Astrocyte (in vitro differentiated cells and primary cell): ENCODE measurements around the gene EHBP1. TPM values are rescaled to one million over a fixed set of nuclear protein-coding genes. Genes with fewer than 3 reads are reported as not detected.
A peak's percentile ranks its signal among the peaks of the same experiment; 100 is the strongest.

ENCODE experiments used
- DNase-seq: peaks from one replicate; pipeline ENCODE4 v3.0.0-alpha.2; 2010; ENCODE audit warnings: low read depth
- FAIRE-seq: peaks from 2 replicates; lab custom pipeline; 2011; peaks lifted over from hg19 to GRCh38; lab: Jason Lieb, UNC
- H2AFZ ChIP-seq: 2 replicates; pipeline ENCODE4 v1.6.0; 2012; ENCODE audit warnings: low read depth, low read length, inconsistent platforms
- H3K27ac ChIP-seq: 2 replicates; pipeline ENCODE4 v1.5.1; 2011; ENCODE audit warnings: low read depth, low read length, inconsistent platforms
- H3K27me3 ChIP-seq: 2 replicates; pipeline ENCODE4 v1.6.0; 2011; ENCODE audit warnings: low read length, inconsistent platforms; ENCODE audit not compliant: insufficient read depth
- H3K36me3 ChIP-seq: 2 replicates; pipeline ENCODE4 v1.5.1; 2011; ENCODE audit warnings: low read length, inconsistent platforms; ENCODE audit not compliant: insufficient read depth
- H3K4me1 ChIP-seq: 2 replicates; pipeline ENCODE4 v1.5.1; 2011; ENCODE audit warnings: low read length, inconsistent platforms; ENCODE audit not compliant: insufficient read depth
- H3K4me2 ChIP-seq: 2 replicates; pipeline ENCODE4 v1.6.0; 2012; ENCODE audit warnings: low read length, inconsistent platforms
- H3K4me3 ChIP-seq: 2 replicates; pipeline ENCODE4 v1.5.1; 2011; ENCODE audit warnings: low read depth, mild to moderate bottlenecking, low read length, inconsistent platforms; ENCODE audit not compliant: insufficient read depth
- H3K79me2 ChIP-seq: 2 replicates; pipeline ENCODE4 v1.6.0; 2012; ENCODE audit warnings: mild to moderate bottlenecking, low read length, inconsistent platforms; ENCODE audit not compliant: insufficient read depth
- H3K9ac ChIP-seq: 2 replicates; pipeline ENCODE4 v1.6.0; 2012; ENCODE audit warnings: mild to moderate bottlenecking, low read length, inconsistent platforms
- H3K9me3 ChIP-seq: 2 replicates; pipeline ENCODE4 v1.5.1; 2012; ENCODE audit warnings: low read depth, mild to moderate bottlenecking, low read length, inconsistent platforms; ENCODE audit not compliant: insufficient read depth
- H4K20me1 ChIP-seq: 2 replicates; pipeline ENCODE4 v1.6.0; 2012; ENCODE audit warnings: low read length, inconsistent platforms; ENCODE audit not compliant: insufficient read depth
- H3K27ac Mint-ChIP-seq: one replicate; pipeline ENCODE4 v1.8.0; 2021; ENCODE audit warnings: mild to moderate bottlenecking, mixed read lengths; ENCODE audit not compliant: unreplicated experiment
- H3K27me3 Mint-ChIP-seq: one replicate; pipeline ENCODE4 v1.8.0; 2021; ENCODE audit warnings: low read depth, mixed read lengths; ENCODE audit not compliant: unreplicated experiment
- H3K36me3 Mint-ChIP-seq: one replicate; pipeline ENCODE4 v1.8.0; 2021; ENCODE audit warnings: low read depth, mixed read lengths; ENCODE audit not compliant: unreplicated experiment
- H3K4me1 Mint-ChIP-seq: one replicate; pipeline ENCODE4 v1.8.0; 2021; ENCODE audit warnings: low read depth, mixed read lengths; ENCODE audit not compliant: unreplicated experiment
- H3K4me3 Mint-ChIP-seq: one replicate; pipeline ENCODE4 v1.8.0; 2021; ENCODE audit warnings: mild to moderate bottlenecking, moderate library complexity, mixed read lengths; ENCODE audit not compliant: unreplicated experiment
- H3K9me3 Mint-ChIP-seq: one replicate; pipeline ENCODE4 v1.8.0; 2021; ENCODE audit warnings: mild to moderate bottlenecking, mixed read lengths; ENCODE audit not compliant: unreplicated experiment
- EZH2 ChIP-seq: IDR thresholded peaks from 2 replicates; pipeline ENCODE4 v1.6.1; 2012; ENCODE audit warnings: mild to moderate bottlenecking, low read length, inconsistent platforms; ENCODE audit not compliant: insufficient read depth
- total RNA-seq: library from RNA; stranded (reverse); gene quantifications from 2 replicates; pipeline ENCODE4 v1.2.1, GENCODE V29; 2021
- TF ChIP-seq, protein P1 (sequence below): IDR thresholded peaks from 2 replicates; pipeline ENCODE4 v1.5.1; 2011; ENCODE audit warnings: low read depth, mild to moderate bottlenecking, inconsistent platforms, low read length, moderate library complexity; ENCODE audit not compliant: insufficient read depth

Gene EHBP1
- total RNA-seq, 1 donor from 2014 or later, result 44.1 TPM

DNA sequence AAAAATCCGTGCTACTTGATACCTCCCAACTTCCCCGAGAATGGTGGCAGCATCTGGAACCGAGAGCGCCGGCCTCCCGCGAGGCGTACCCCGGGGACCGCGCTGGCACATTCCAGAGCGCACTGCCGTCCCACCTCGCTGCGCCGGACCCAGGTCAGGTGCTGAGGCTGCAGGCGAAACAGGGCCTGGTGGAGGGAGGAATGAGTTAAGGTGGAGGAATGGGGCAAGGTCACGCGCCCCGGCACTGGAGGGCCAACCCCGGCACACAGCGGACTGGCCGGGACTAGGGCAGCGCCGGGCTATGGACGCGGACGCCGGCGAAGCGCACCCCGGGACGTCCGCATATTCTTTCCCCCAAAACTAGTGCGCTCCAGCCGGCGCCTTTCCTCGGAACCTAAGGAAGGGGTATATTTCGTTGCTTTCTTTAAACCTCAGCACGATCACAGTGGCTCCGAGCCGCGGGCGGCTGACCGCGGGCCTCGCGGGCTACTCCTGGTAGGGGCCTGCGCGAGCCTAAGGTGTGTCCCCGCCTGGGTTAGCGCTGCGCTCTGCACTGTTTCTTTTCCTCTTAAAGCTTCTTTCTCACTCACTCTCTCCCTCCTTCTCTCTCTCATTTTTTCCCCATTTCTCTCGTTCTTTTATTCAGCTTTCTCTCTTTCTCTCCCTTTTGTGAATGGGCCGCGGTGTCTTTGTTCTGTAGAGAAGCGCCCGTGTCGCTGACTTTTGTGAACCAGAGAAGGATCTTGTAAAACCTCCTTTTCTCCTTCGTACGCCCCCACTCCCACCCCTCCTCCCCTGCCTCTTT is 343.1 kb downstream of the EHBP1 start:
- H3K27ac ChIP-seq, result no peak overlapping the region
- Mint-ChIP-seq H3K27ac (peak overlapping the region; percentile 63), H3K27me3 (peaks cover 80% of the 10 kb centered on the region), H3K4me3 (no peak overlapping the region), H3K4me1 (peaks cover 9% of the 10 kb centered on the region), H3K36me3 (peaks cover 18% of the 10 kb centered on the region), H3K9me3 (peaks cover 23% of the 10 kb centered on the region)
- DNase-seq, result no peak
- peak; percentile 61 for TF ChIP-seq EZH2
- TF ChIP-seq, protein P1, sequence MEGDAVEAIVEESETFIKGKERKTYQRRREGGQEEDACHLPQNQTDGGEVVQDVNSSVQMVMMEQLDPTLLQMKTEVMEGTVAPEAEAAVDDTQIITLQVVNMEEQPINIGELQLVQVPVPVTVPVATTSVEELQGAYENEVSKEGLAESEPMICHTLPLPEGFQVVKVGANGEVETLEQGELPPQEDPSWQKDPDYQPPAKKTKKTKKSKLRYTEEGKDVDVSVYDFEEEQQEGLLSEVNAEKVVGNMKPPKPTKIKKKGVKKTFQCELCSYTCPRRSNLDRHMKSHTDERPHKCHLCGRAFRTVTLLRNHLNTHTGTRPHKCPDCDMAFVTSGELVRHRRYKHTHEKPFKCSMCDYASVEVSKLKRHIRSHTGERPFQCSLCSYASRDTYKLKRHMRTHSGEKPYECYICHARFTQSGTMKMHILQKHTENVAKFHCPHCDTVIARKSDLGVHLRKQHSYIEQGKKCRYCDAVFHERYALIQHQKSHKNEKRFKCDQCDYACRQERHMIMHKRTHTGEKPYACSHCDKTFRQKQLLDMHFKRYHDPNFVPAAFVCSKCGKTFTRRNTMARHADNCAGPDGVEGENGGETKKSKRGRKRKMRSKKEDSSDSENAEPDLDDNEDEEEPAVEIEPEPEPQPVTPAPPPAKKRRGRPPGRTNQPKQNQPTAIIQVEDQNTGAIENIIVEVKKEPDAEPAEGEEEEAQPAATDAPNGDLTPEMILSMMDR, result no peak
- no peaks in the 10 kb centered on the region for H3K9me3 ChIP-seq
- H3K4me1 ChIP-seq, result peaks cover 16% of the 10 kb centered on the region
- H3K79me2 ChIP-seq, result peaks cover 46% of the 10 kb centered on the region
- H3K4me3 ChIP-seq, result peak overlapping the region; percentile 41
- FAIRE-seq, result no peak
- H2AFZ ChIP-seq, result no peak overlapping the region
- H3K27me3 ChIP-seq, result peaks cover 61% of the 10 kb centered on the region
- H4K20me1 ChIP-seq, result peaks cover 45% of the 10 kb centered on the region
- H3K36me3 ChIP-seq, result no peaks in the 10 kb centered on the region
- peak overlapping the region; percentile 55 for H3K9ac ChIP-seq
- peak overlapping the region; percentile 79 for H3K4me2 ChIP-seq

DNA sequence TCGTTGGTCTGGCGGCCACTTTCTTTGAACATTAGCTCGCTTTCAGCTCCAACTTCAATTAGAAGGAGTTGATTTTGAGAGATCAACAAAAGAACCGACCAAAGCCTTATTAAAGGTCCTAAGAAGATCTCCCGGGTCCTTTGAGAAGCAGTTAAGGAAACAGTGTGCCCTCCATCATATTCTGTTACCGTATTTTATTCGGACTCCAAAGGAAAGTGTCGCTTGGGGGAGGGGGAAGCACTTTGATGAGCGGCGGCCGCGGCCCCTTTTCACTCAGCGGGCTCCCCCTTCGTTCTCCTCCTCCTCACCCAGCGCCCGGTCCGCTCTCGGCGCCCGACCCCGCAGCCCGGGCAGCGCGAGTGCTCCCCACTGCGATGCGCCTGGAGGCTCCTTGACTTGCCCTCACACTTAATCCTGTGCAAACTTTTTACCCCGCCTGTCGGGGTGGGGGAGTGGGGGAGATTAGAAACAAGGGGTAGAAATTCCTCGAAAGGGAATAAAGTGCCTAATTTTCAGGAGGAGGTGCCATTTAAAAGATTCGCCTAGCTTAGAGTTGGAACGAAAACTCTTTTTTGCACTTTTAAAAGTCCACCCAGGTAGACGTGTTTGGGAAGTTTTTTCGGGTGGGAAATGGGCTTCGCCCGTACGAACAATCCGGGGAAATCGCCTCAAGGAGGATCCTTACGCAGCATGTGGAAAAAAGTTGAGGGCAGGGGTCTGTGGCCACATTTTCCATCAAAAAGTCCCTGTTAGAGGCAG is 343.9 kb downstream of the EHBP1 start:
- peaks cover 69% of the 10 kb centered on the region for H3K27me3 ChIP-seq
- peaks cover 52% of the 10 kb centered on the region for H4K20me1 ChIP-seq
- H3K9ac ChIP-seq, result peak overlapping the region; percentile 55

More for the DNA sequence above, 343.9 kb downstream of the EHBP1 start:
- peaks cover 45% of the 10 kb centered on the region for H3K79me2 ChIP-seq
- DNase-seq (no peak), FAIRE-seq (no peak)
- no peaks in the 10 kb centered on the region for H3K9me3 ChIP-seq
- peak overlapping the region; percentile 5 for H3K27ac ChIP-seq
- peak overlapping the region; percentile 54 for H3K4me3 ChIP-seq
- TF ChIP-seq, protein P1, result no peak
- TF ChIP-seq EZH2, result peak; percentile 46
- H3K27me3 Mint-ChIP-seq, result peaks cover 81% of the 10 kb centered on the region
- peaks cover 24% of the 10 kb centered on the region for H3K9me3 Mint-ChIP-seq
- H3K36me3 ChIP-seq, result no peaks in the 10 kb centered on the region
- peaks cover 9% of the 10 kb centered on the region for H3K4me1 Mint-ChIP-seq
- H3K27ac Mint-ChIP-seq, result peak overlapping the region; percentile 50
- H3K4me1 ChIP-seq, result peaks cover 16% of the 10 kb centered on the region
- H3K4me3 Mint-ChIP-seq, result peak overlapping the region; percentile 78
- peak overlapping the region; percentile 79 for H3K4me2 ChIP-seq
- peaks cover 18% of the 10 kb centered on the region for H3K36me3 Mint-ChIP-seq
- no peak overlapping the region for H2AFZ ChIP-seq
